Measurements from ENCODE around the gene ECE2.

Gene ECE2

DNA sequence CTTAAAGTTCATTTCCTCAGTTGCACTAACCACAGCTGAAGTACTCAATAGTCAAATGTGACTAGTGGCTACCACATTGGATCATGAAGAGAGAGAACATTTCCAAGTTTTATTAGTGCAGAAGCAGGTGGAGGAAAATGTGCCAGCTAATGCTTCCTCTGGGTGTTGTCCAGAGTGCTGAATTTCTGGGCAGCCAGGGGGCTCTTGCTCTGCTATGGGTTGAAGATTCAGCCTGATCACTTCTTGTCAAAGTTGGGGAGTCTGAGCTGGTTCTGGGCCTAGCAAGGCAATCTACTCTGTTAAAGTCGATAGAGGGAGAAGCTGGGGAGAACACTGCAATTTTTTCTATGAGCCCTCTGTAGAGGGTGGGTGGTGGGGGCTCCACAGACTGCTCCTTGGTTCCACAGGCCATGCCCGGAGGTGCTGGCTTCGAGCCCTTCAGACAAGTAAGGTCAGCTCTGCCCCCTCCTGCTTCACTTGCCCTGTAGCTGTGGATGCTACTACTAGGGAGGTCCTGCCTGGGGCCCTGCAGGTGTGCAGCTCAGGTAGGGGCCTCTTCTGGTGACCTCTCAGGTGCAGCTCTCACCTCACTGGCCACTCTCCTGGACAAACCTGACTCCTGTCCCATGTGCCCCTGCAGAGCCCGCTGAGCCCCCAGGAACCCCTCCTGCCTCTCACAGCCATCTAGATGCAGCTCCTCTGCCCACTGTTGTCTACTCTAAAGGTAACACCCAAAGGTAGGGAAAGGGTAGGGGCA is 35.3 kb upstream of the ECE2 start:
- DNase-seq (ENCODE audit: low read depth), result no peak

DNA sequence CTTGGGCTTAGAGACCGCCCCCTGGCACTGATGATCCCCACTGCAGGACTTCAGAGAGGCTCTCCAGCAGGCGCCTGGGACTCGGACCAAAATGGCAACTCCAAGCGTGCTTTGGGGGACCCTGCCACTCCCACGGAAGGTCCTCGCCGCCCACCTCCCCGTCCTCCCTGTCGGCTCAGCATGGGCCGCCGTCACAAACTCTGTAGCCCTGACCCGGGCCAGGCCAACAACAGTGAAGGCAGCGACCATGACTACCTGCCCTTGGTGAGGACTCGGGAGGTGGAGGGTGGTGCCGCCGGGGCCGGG is 34.7 kb upstream of the ECE2 start:
- DNase-seq (ENCODE audit: low read depth), result no peak

DNA sequence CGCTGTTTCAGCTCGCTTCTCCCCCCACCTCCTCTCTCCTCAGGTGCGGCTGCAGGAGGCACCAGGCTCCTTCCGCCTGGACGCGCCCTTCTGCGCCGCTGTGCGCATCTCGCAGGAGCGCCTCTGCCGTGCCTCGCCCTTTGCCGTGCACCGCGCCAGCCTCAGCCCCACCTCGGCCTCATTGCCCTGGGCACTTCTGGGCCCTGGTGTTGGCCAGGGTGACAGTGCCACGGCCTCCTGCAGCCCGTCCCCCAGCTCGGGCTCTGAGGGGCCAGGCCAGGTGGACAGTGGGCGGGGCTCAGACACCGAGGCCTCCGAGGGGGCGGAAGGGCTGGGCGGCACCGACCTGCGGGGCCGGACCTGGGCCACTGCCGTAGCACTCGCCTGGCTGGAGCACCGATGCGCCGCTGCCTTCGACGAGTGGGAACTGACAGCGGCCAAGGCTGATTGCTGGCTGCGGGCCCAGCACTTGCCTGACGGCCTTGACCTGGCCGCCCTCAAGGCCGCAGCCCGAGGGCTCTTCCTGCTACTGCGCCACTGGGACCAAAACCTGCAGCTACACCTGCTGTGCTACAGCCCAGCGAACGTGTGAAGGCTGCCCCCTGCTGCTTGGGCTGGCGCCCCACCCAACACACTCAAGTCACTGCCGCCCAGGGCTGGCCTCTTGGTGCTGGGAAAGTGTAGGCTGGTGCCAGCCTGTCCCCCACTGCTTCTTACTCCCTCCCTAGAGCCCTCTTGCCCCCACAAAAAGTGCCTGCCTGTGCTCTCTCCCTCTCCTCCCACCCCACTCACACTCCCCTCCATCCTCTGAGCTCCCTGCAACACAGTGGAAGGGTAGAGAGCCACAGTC is 34.1 kb upstream of the ECE2 start:
- no peak for DNase-seq (ENCODE audit: low read depth)

DNA sequence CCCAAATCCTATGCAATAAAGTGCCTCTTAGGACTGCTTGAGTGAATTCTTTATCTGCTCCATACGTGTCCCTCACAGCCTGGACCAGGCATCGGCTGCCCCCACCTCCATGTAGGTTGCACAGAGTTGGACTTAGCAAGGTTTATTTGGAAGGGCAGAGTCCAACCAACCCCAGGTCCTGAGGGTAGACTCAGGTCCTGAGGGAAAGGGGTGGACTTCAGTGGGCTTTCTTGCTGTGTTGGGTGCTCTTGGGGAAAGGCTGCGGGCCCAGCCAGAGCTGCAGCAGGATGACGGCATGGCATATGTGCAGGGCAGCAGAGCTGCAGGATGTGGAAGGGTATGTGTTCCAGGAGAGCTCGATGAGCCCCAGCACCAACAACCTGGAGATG is 33.5 kb upstream of the ECE2 start:
- no peak for DNase-seq (ENCODE audit: low read depth)

DNA sequence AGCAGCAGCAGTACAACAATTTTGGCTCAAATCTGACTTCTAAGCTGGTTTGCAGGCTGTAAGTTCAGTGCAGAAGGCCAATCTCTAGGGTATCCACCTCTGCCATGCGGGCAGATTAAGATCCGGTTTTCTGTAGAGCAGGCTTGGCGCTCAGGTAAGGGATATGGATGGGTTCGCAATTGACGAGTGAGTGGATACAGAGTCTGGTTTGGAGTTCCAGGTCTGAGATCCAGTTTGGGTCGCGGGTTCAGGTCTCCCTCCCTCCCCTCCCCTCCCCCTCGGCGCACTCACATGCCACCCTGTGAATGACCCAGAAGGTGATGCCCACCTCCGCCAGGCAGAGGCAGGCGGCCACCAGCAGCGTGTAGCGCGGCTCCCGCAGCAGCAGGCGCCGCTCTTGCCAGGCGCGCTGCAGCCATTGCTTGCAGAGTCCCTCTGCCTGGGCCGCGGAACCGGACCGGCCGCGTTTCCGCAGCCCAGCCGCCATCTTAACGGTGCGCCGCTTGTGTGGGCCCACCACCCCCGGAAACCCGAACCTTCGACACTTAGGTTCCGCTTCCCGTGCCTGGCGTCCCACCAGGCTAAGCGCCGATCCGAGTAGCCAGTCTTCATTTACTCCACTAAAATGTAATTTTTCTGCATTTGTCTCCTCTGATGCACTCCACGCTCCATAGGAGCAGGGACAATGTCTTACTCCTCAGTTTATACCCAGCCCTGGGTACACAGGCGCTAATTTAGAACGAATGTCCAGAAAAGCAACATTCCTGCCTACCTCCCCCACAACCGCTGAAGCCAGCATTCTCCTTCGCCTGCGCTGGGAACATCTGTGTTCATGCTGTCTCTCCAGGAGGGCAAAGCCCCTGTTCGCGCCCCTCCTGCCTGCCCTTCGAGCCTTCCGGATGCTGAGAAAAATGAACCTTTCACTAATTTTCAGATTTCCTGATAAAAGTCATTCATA is 27.1 kb upstream of the ECE2 start, which contains the start of gene ALG3:
Gene ALG3 (minus strand): TSS at position 509 of the 958 bp plus-strand sequence. CDS start 22 bp downstream, at position 487.
- DNase-seq (ENCODE audit: low read depth), result peak; percentile 77

DNA sequence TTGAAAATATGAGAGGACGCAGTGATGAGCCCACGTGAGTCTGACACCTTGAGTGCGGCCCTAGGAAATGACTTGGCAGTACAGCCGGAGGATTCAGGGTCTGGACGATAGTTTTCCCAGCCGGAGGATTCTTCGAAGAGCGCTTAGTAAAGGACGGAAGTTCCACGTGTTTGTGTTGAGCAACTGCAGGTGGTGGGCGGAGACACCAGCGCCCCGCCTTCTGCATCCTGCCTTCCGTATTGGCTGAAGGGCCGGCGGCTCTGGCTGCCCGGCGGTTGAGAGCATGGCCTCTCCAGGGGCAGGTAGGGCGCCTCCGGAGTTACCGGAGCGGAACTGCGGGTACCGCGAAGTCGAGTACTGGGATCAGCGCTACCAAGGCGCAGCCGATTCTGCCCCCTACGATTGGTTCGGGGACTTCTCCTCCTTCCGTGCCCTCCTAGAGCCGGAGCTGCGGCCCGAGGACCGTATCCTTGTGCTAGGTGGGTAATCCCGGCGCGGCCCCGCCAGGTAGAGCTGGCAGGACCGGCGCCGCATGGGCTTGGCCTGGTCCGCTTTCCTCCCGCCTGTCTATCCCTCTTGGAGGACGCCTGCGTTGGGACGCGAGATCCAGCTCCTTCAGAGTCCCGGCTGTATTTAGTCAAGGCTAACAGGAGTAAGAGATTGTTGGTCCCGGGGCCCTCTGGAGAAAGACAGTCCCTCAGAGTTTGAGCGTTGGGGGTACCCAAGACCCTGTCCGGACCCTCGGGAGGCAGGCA is 26.2 kb upstream of the ECE2 start, which contains the start of gene EEF1AKMT4:
Gene EEF1AKMT4 (plus strand): TSS at position 261 of the 755 bp plus-strand sequence. CDS start 23 bp downstream, at position 284.
- peak; percentile 88 for DNase-seq (ENCODE audit: low read depth)

DNA sequence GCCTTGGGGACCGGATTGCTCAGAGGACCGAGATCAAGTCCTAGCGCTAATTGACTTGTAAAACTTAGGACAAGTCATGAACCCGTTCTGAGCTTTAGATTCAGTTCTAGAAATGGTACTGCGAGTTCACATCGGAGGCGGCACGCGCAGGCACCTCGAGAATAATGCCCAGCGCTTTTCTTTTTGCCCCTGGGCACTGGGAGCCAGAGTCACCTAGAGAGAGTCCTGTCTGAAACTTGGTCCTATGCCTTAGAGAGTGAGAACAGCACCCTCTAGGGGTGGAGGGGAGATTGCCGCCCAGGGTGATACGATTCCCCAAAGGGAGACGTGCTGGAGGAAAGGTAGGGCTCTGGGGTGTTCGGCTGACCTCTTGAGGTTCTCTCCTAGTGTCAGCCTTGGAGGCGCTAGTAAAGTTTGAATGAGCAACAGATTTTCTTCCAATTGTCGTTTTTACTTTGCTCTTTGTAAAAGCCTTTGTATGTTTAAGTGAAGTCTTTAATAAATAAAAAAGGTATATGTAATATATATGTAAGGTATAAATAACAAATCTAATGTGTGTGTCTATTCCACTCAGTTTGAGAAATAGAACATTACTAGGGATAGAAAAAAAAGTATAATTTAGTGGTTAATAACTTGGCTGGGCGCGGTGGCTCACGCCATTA is 25.5 kb upstream of the ECE2 start:
- DNase-seq (ENCODE audit: low read depth), result peak; percentile 80

DNA sequence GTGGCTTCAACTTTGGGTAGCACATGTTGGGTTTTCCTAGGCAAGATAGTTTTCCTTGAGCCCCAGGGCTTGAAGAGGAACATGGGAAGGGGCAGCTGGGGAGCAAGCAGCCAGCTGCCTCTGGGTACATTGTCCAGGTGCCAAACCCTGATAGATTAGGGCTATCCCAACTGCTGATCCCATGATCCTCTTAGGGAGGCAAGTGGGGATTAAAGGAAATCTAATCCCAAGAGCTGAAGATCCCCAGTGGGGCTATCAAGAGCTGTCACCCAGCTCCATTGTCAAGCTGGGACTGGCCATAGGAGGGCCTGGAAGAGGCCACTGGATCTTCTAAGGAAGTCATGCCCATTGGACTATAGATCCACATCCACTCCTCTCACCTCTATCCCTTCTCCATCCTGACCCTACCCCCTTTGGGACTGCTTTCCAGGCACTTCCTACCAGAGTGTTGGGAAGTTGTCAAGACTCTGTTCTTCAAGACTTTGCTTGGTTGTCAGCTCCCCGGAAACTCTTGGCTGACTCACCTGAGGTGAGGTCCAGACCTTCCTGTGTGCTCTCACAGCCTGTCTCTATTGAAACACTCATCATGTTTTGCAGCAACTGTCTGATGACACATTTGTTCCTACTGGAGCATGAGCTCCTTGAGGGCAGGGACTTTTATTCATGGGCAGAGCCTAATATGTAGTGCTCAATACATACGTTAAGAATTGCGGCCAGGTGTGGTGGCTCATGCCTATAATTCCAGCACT is 20.4 kb upstream of the ECE2 start:
- no peak for DNase-seq (ENCODE audit: low read depth)

DNA sequence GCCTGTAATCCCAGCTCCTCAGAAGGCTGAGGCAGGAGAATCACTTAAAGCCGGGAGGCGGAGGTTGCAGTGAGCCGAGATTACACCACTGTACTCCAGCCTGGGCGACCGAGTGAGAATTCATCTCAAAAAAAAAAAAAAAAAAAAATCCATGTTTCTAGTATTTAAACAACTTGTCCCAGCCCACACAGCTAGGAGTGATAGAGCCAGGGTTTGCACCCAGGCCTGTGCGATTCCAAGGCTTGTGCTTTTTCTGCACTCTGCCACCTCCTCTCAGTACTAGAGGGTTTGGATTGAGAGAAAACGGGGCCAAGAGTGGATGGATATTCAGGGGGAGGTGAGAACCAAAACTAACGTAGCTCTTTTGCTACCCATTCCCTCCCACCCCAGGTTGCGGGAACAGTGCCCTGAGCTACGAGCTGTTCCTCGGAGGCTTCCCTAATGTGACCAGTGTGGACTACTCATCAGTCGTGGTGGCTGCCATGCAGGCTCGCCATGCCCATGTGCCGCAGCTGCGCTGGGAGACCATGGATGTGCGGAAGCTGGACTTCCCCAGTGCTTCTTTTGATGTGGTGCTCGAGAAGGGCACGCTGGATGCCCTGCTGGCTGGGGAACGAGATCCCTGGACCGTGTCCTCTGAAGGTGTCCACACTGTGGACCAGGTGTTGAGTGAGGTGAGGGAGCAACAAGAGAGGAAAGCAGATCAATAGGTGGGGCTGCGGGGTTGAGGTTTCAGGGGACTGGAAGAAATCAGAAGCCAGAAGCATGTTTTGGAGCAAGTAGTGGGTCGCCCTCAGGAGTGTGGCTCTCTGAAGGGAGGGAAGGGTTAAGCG is 18.5 kb upstream of the ECE2 start:
- no peak for DNase-seq (ENCODE audit: low read depth)

DNA sequence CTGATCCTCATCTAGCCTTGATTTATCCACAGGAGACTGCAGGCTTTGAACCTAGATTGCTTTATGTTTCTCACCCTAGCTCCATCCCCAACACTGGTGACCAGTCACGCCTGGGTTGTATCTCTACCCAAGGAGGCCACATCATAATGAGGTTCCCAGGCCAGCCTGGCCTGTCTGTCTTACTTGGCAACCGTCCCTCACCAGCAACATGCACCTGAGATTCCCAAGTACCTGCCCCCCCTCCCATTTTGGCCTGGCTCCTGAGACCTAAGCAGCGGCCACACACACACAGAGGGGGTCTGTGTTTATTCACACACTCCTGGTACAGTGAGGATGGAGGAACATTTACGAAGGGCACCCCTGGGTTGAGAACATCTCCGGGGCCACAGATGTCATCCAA is 16.9 kb upstream of the ECE2 start:
- DNase-seq (ENCODE audit: low read depth), result no peak

DNA sequence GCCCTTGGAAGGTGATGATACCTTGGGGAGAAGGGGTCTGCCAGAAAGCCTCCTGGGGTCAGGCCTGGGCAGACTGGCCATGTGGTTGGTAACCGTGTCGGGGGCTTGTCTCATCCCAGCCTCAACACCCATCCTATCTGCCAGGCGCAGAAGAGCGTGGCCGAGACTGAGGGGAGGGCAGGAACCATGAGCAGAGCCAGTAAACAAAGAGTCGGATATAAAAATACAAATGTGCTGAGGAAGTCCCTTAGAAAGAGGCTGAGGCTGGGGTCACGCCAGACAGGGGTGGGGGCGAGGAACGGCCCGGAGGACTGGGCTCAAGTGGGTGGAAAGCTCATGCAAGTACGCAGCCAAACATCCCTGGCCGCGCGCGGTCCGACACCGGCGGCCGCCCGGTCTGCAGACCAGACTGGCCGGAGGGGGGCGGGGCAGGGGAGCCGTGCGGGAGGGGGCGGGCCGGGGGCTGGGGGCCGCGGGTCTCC is 16.4 kb upstream of the ECE2 start:
- no peak for DNase-seq (ENCODE audit: low read depth)

DNA sequence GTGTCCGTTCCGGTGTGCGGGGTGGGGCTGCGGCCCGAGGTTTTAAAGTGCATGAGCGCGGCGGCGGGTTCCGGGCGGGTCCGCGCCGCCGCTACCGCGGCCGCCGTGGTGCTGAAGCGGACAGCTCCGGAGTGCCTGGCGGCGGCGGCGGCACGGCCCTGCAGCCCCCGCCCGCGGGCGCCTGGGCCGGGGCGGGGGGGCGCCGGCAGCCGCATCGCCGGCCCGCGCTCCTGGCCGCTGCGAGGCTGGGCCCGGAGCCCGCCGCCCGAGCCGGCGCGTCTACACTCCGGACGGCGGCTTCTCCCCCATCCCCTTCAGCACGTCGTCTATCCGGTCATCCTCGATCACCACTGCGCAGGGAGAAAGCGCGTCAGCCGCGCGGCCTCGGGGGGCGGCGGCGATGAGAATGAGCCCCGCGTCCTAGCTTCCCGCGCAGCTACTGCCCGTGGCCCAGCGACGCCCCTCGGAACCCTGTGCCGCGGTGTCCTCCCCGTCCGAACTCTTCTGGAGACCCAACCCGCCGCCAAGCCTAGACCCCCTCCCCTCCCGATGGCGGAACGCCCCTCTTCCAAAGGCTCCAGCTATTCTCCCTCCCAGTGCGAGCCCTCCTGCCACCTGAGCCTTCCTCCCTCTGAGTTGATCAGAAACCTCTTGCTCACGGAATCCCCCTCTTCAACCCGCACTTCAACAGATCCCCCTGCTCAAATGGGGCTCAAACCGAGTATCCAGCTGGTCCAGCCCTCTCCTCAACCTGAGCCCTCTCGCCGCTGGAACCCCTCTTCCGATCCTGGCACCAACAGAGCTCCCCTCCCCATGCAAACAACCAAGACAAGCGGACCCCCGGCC is 15.7 kb upstream of the ECE2 start:
- no peak for DNase-seq (ENCODE audit: low read depth)

DNA sequence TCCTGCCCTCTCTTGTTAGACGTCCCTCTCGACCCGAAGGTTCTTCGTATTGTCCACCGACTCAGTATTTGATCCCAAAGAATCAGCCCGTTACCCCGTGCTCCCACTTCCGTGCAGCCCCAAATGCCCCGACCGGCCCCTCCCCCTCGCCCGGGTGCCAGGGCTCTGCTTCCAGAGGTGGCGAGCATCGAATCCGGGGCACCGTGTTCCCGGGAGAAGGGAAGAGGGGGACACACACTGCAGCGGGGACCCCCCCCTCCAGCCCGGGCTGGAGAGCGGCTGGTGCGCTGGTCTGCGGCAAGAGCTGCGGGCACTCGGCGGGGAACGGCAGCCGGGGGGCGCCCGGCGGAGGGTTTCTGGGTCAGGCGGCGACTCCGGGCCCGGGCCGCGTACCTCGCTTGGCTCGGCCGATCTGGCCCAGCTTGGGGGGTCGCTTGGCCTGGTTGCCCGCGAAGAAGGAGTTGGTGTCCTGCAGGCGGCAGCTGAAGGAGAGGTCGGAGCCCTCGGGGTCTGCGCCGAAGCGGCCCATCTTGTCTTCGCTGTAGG is 15.0 kb upstream of the ECE2 start:
- DNase-seq (ENCODE audit: low read depth), result no peak

DNA sequence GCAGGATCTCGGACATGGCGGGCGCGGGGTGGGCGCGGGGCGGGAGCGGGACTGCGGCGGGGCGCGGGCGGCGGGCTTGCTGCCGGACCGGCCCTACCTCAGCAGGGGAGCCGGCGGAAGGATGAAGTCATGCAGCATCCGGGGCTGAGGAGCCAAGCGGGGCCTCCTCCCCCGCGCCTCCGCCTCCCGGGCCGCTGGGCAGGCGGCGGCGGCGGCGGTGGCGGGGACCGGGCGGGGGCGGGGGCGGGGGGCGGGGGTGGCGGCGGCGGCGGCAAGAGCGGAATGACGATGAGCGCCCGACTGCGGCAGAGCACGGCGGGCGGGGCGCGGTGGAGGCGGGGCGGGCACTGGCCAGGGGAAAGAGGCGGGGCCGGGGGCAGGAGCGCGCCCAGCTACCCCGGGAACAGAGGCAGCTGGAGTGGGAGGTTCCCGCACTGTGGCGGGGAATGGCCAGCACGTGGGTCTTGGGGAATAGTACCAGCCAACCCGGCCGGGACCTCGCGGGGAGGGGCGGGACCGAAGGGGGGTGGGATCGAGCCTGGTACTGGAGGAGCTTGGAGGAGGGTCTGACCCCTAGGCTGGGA is 14.5 kb upstream of the ECE2 start, which contains the start of gene CAMK2N2:
Gene CAMK2N2 (minus strand): TSS at position 284 of the 584 bp plus-strand sequence. CDS start 268 bp downstream, at position 16.
- peak; percentile 30 for DNase-seq (ENCODE audit: low read depth)

DNA sequence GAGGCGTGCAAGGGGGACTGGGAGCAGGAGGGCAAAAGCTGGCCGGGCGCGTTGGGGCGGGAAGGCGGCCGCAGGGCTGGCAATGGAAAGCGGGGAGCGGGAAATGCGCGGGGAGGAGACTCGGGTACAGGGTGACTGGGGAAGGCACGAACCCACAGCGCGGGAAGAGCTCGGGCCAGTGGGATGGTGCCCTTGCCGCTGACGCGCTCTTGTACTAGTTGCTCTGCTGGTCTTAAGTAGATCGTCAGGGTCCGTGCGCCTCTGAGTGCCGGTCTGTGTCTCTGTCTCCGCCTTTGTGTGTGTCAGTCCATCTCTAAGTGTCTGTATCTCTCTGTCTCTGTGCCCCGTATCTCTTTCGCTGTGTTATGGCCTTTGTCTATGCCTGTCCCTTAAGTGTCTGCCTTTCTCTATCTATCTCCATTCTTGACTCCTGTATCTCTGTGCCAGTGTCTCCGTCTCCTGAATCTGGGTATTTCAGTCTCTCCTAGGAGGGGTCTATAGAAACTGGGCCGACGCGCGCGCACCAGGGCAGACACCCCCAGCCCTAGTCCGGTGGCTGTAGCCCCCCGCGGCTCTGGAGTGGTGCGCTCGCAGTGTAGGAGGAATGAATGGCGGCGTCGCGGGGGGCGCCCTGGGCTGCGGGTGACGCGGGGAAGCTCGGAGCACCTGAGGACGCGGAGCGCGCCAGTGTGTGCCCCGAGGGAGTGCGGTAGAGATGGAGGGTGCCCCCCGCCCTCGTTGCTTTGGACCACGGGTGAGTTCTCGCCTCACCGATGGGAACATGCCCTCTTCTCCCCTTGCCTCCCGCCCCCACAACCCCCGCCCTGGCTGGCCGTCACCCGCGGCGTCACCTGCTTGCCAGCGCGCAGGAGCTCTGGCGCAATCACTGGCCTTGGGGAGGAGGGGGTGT is 13.7 kb upstream of the ECE2 start:
- no peak for DNase-seq (ENCODE audit: low read depth)

DNA sequence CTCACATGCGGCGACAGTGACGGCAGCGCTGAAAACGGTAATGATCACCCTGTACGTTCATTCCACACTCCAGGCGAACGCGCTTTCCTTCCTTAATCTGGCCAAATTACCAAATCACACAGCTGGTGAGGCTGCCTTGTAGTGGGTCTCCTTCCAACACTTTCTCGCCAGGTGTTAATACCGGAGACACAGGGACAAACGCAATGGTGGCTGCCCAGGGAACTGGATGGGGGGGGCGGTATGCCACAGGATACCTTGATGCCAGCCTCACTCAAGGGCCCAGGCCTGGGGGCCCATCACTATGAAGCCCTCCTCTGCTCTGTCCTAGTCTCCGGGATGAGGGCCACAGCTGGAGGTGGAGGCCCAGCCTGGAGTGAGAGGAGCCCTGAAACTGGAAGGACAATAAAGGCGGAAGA is 13.1 kb upstream of the ECE2 start:
- DNase-seq (ENCODE audit: low read depth), result no peak
